Neuronal stem cell (in vitro differentiated cells): ENCODE data around the gene PROKR1.

Experiments
- DNase-seq: peaks from one replicate; pipeline ENCODE4 v3.0.0-alpha.2; 2013; ENCODE audit warnings: low spot score
- H2AFZ ChIP-seq: one replicate; pipeline ENCODE4 v1.6.1; 2013; ENCODE audit warnings: mild to moderate bottlenecking, low read length, inconsistent platforms
- H2AK5ac ChIP-seq: 2 replicates; pipeline ENCODE4 v1.6.1; 2013; ENCODE audit warnings: low read depth, mild to moderate bottlenecking, inconsistent platforms, low read length, moderate library complexity, mixed read lengths
- H2BK120ac ChIP-seq: 2 replicates; pipeline ENCODE4 v1.6.1; 2013; ENCODE audit warnings: low read depth, mild to moderate bottlenecking, inconsistent platforms, low read length, moderate library complexity, mixed read lengths
- H2BK12ac ChIP-seq: one replicate; pipeline ENCODE4 v1.6.1; 2013; ENCODE audit warnings: low read length, inconsistent platforms
- H2BK15ac ChIP-seq: 2 replicates; pipeline ENCODE4 v1.6.1; 2013; ENCODE audit warnings: mild to moderate bottlenecking, low read length, inconsistent platforms, mixed read lengths
- H2BK5ac ChIP-seq: one replicate; pipeline ENCODE4 v1.6.1; 2013; ENCODE audit warnings: inconsistent platforms, mild to moderate bottlenecking, low read length, moderate library complexity
- H3K14ac ChIP-seq: one replicate; pipeline ENCODE4 v1.6.1; 2013; ENCODE audit warnings: low read length, inconsistent platforms
- H3K18ac ChIP-seq: 2 replicates; pipeline ENCODE4 v1.6.1; 2013; ENCODE audit warnings: low read length, inconsistent platforms
- H3K23ac ChIP-seq: 2 replicates; pipeline ENCODE4 v1.6.1; 2013; ENCODE audit warnings: low read depth, mild to moderate bottlenecking, mixed read lengths, low read length, inconsistent platforms; ENCODE audit not compliant: poor library complexity
- H3K27ac ChIP-seq: replicated peaks from 3 replicates; pipeline ENCODE4 v1.5.1; 2013; ENCODE audit warnings: low read length, inconsistent platforms
- H3K27me3 ChIP-seq, 3 experiments: 2 replicates each; pipeline ENCODE4 v1.6.1; 2013; ENCODE audit warnings: low read length in 3 of 3, mild to moderate bottlenecking in 2 of 3, inconsistent platforms in 1 of 3, low read depth in 1 of 3, mixed read lengths in 1 of 3, moderate library complexity in 1 of 3; ENCODE audit not compliant: control insufficient read depth in 3 of 3, insufficient read depth in 3 of 3
- H3K36me3 ChIP-seq, 2 donors: replicated peaks in 1 of 2; 2 replicates each; pipeline ENCODE4 v1.6.1; 2013; ENCODE audit warnings: low read length in 2 of 2; ENCODE audit not compliant: control insufficient read depth in 2 of 2, insufficient read depth in 2 of 2
- H3K4ac ChIP-seq: 2 replicates; pipeline ENCODE4 v1.6.1; 2013; ENCODE audit warnings: inconsistent platforms, mild to moderate bottlenecking, low read length, moderate library complexity
- H3K4me1 ChIP-seq, 2 donors: 1 replicate in 1 of 2; 2 replicates in 1 of 2; pipeline ENCODE4 v1.6.1; 2013; ENCODE audit warnings: low read length in 2 of 2, low read depth in 1 of 2; ENCODE audit not compliant: control insufficient read depth in 2 of 2, insufficient read depth in 1 of 2
- H3K4me2 ChIP-seq: one replicate; pipeline ENCODE4 v1.6.1; 2013; ENCODE audit warnings: mild to moderate bottlenecking, low read length, inconsistent platforms; ENCODE audit not compliant: insufficient read depth, poor library complexity, severe bottlenecking
- H3K4me3 ChIP-seq, 2 donors: 2 replicates each; pipeline ENCODE4 v1.5.1; 2013; ENCODE audit warnings: low read length in 2 of 2, mild to moderate bottlenecking in 2 of 2, inconsistent platforms in 1 of 2, moderate library complexity in 1 of 2
- H3K79me1 ChIP-seq: one replicate; pipeline ENCODE4 v1.6.1; 2013; ENCODE audit warnings: low read depth, mild to moderate bottlenecking, inconsistent platforms, low read length, moderate library complexity
- H3K9ac ChIP-seq: one replicate; pipeline ENCODE4 v1.6.1; 2013; ENCODE audit warnings: mild to moderate bottlenecking, low read depth, low read length, inconsistent platforms; ENCODE audit not compliant: poor library complexity
- H3K9me3 ChIP-seq, 2 donors: replicated peaks in 1 of 2; 2 replicates each; pipeline versions ENCODE3 to v1.6.1; 2013; ENCODE audit warnings: low read length in 2 of 2, mild to moderate bottlenecking in 2 of 2, inconsistent platforms in 1 of 2, low read depth in 1 of 2, mixed read lengths in 1 of 2, moderate library complexity in 1 of 2; ENCODE audit not compliant: control insufficient read depth in 2 of 2, insufficient read depth in 1 of 2
- H4K8ac ChIP-seq: one replicate; pipeline ENCODE4 v1.6.1; 2013; ENCODE audit warnings: low read depth, mild to moderate bottlenecking, inconsistent platforms, low read length, moderate library complexity
- H4K91ac ChIP-seq: one replicate; pipeline ENCODE4 v1.6.1; 2013; ENCODE audit warnings: low read length, low read depth, mild to moderate bottlenecking, inconsistent platforms; ENCODE audit not compliant: poor library complexity
- WGBS, 2 donors: extraction: QIAGEN DNeasy Blood & Tissue Kit; methylation state at CpG; one replicate each; pipeline ENCODE4 v1.1.7; 2013; ENCODE audit warnings: missing lambda C conversion rate in 2 of 2, mixed read lengths in 1 of 2; ENCODE audit not compliant: insufficient read length in 2 of 2, insufficient replicate concordance in 1 of 2; ENCODE audit errors: extremely low coverage in 2 of 2; 5-methylcytosine and 5-hydroxymethylcytosine counted together

PROKR1 gene

GRCh38 chr2:68643874-68644485 is 601 bp downstream of the PROKR1 start:
- H2BK120ac ChIP-seq: no peak overlapping the region
- no peaks in the 10 kb centered on the region for H3K79me1 ChIP-seq
- peak overlapping the region; percentile 96 for H3K4me2 ChIP-seq
- H3K4me1 ChIP-seq: peaks cover 4% of the 10 kb centered on the region in 2 donors
- WGBS, 2 donors: no CpG with 5 or more reads among the region's 17 CpGs
- H3K4ac ChIP-seq: no peak overlapping the region
- H2BK12ac ChIP-seq: no peak overlapping the region
- peaks cover 0 to 73% (median 20%) of the 10 kb centered on the region in 3 experiments for H3K27me3 ChIP-seq
- peak overlapping the region; percentile 14 for H2AK5ac ChIP-seq
- H2BK5ac ChIP-seq: peak overlapping the region; percentile 7
- peak overlapping the region; percentile 75 for H3K9ac ChIP-seq
- peaks cover 0 to 10% of the 10 kb centered on the region in 2 donors for H3K9me3 ChIP-seq
- H3K14ac ChIP-seq: peak overlapping the region; percentile 67
- H2BK15ac ChIP-seq: no peak overlapping the region
- H3K36me3 ChIP-seq: no peaks in the 10 kb centered on the region
- peak overlapping the region; percentile 95 for H3K18ac ChIP-seq
- no peak overlapping the region for H4K91ac ChIP-seq
- no peak overlapping the region for H4K8ac ChIP-seq
- peak overlapping the region; percentile 96 for H2AFZ ChIP-seq
- no peak overlapping the region for H3K23ac ChIP-seq
- peak overlapping the region; percentile 39 to 84 for H3K4me3 ChIP-seq
- no peak overlapping the region for H3K27ac ChIP-seq
- no peak for DNase-seq

GRCh38 chr2:68645523-68645922 is 2.1 kb downstream of the PROKR1 start:
- Histone ChIP-seq H2BK12ac (no peak overlapping the region), H3K27me3 (peaks cover 0 to 67% (median 20%) of the 10 kb centered on the region in 3 experiments), H2BK120ac (no peak overlapping the region), H3K79me1 (no peaks in the 10 kb centered on the region), H3K9ac (no peak overlapping the region), H3K23ac (peak overlapping the region; percentile 12), H4K8ac (no peak overlapping the region), H2AFZ (no peak overlapping the region), H3K9me3 (peaks cover 0 to 10% of the 10 kb centered on the region in 2 donors), H3K4me1 (peaks cover 4% of the 10 kb centered on the region in 2 donors), H3K36me3 (no peaks in the 10 kb centered on the region), H2AK5ac (no peak overlapping the region), H2BK5ac (no peak overlapping the region), H3K14ac (no peak overlapping the region), H3K4me2 (no peak overlapping the region), H3K4ac (no peak overlapping the region), H3K4me3 (no peak overlapping the region), H3K18ac (no peak overlapping the region), H4K91ac (no peak overlapping the region), H3K27ac (no peak overlapping the region), H2BK15ac (no peak overlapping the region)
- no peak for DNase-seq

GRCh38 chr2:68646303-68646702 is 2.9 kb downstream of the PROKR1 start:
- Histone ChIP-seq H2BK5ac (no peak overlapping the region), H3K23ac (peak overlapping the region; percentile 12), H3K18ac (peak overlapping the region; percentile 55), H3K4ac (no peak overlapping the region), H2BK12ac (no peak overlapping the region), H2AK5ac (peak overlapping the region; percentile 30), H2AFZ (no peak overlapping the region), H3K4me1 (peaks cover 4% of the 10 kb centered on the region in 2 donors), H2BK15ac (no peak overlapping the region), H3K9ac (no peak overlapping the region), H3K36me3 (no peaks in the 10 kb centered on the region), H3K79me1 (no peaks in the 10 kb centered on the region), H3K27ac (no peak overlapping the region), H3K4me2 (no peak overlapping the region), H3K27me3 (peaks cover 0 to 60% (median 20%) of the 10 kb centered on the region in 3 experiments), H3K4me3 (no peak overlapping the region), H3K14ac (no peak overlapping the region), H3K9me3 (peaks cover 0 to 10% of the 10 kb centered on the region in 2 donors), H4K8ac (no peak overlapping the region), H4K91ac (no peak overlapping the region), H2BK120ac (no peak overlapping the region)
- no CpG with 5 or more reads among the region's 3 CpGs for WGBS, 2 donors
- no peak for DNase-seq

GRCh38 chr2:68650645-68651044 is 7.3 kb downstream of the PROKR1 start:
- no peak overlapping the region for H3K9ac ChIP-seq
- H3K9me3 ChIP-seq: no peaks in the 10 kb centered on the region
- no peak for DNase-seq
- H2AK5ac ChIP-seq: no peak overlapping the region
- H2BK12ac ChIP-seq: no peak overlapping the region
- no peak overlapping the region for H3K27ac ChIP-seq
- no peak overlapping the region for H2BK5ac ChIP-seq
- H3K4me1 ChIP-seq: peaks cover 3 to 8% of the 10 kb centered on the region in 2 donors
- no CpG with 5 or more reads among the region's 1 CpG for WGBS, 2 donors
- no peak overlapping the region for H4K91ac ChIP-seq
- no peaks in the 10 kb centered on the region for H3K79me1 ChIP-seq
- H3K18ac ChIP-seq: no peak overlapping the region
- no peak overlapping the region for H2BK120ac ChIP-seq
- no peak overlapping the region for H3K4me2 ChIP-seq
- no peak overlapping the region for H3K4ac ChIP-seq
- H3K23ac ChIP-seq: no peak overlapping the region
- H3K27me3 ChIP-seq: peaks cover 0 to 16% (median 1%) of the 10 kb centered on the region in 3 experiments
- H4K8ac ChIP-seq: no peak overlapping the region
- no peak overlapping the region for H3K4me3 ChIP-seq
- H3K14ac ChIP-seq: no peak overlapping the region
- no peak overlapping the region for H2AFZ ChIP-seq
- no peak overlapping the region for H2BK15ac ChIP-seq
- H3K36me3 ChIP-seq: no peaks in the 10 kb centered on the region
